Measurements from ENCODE around the gene ACE. TPM values are rescaled to one million over a fixed set of nuclear protein-coding genes. Genes with fewer than 3 reads are reported as not detected.

Gene ACE
- total RNA-seq, 1 experiment from 2014 or later, result 0.76 TPM

DNA sequence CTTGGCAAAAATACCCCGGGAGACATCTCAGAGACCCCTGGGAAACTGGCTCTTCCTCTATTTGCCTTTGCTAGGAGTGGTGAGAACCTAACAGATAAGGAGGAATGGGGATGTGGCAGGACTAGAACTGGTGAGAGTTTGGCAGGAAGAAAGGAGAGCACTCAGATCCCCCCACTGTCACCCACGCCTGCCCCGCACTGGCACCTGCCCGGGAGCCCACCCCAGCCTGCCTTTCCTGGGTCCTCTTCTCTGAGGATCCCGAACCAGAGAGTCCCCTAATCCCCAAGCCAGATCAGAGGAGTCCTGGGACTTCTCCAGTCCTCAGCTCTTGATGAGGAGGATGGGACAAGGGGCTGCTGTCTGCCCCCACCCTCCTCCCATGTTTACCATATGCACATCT, 50.0 kb downstream of the ACE start:
- no peak overlapping the region for H3K27ac ChIP-seq
- no peak overlapping the region for H2AFZ ChIP-seq
- no peak overlapping the region for H3K4me2 ChIP-seq
- TF ChIP-seq EZH2 (IDR thresholded peaks at IDR 0.05; ENCODE audit: low read depth), result no peak
- no peak for TF ChIP-seq CTCF (conservative IDR thresholded peaks at IDR 0.05)
- no peak overlapping the region for H3K4me3 ChIP-seq
- H4K20me1 ChIP-seq (ENCODE audit: insufficient read depth), result peaks cover 3% of the 10 kb centered on the region; the same call in 1 of the 2 replicates
- ChIA-PET CTCF (no interaction called here), POLR2A (ENCODE audit: unreplicated experiment) (no interaction called here)
- no peak for DNase-seq
- intact Hi-C loops (cut with micrococcal nuclease; ENCODE audit: unreplicated experiment), result no loop called here
- H3K27me3 ChIP-seq (ENCODE audit: insufficient read depth, low read depth), result peaks cover 58% of the 10 kb centered on the region
- H3K36me3 ChIP-seq (ENCODE audit: low read depth), result no peaks in the 10 kb centered on the region
- H3K4me1 ChIP-seq (replicated peaks; ENCODE audit: insufficient read depth), result no peaks in the 10 kb centered on the region
- no peaks in the 10 kb centered on the region for H3F3A ChIP-seq (ENCODE audit: insufficient read depth, low read depth)
- H3K9me2 ChIP-seq (ENCODE audit: insufficient read depth), result no peaks in the 10 kb centered on the region
- H3K9me3 ChIP-seq (ENCODE audit: insufficient read depth, low read depth), result no peaks in the 10 kb centered on the region
- no peaks in the 10 kb centered on the region for H3K79me2 ChIP-seq (ENCODE audit: low read depth)
- BruUV-seq (replicated peaks), result no TSS peak

DNA sequence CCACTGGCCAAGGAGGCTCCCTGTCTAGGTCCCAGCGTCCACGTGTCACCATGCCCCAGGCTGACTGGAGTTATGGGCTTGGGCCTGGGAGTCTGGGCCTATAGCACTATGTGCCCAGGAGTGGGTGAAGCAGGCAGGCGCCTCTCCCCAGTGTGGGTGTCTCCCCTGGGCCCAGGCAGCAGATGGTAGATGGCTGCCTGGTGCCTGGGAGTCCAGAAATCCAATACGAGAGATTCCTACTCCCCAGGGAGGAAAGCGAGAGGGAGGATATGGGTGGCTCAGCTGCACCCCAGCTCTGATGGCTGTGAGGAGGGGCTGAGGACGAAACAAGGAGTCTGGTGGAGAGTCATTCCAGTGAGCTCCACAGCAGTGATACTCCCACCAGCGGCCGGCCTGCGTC, 51.3 kb downstream of the ACE start:
- CTCF ChIA-PET, result no interaction called here
- Histone ChIP-seq H3K9me2 (ENCODE audit: insufficient read depth) (no peaks in the 10 kb centered on the region), H3K79me2 (ENCODE audit: low read depth) (no peaks in the 10 kb centered on the region), H3K27ac (no peak overlapping the region), H3K9me3 (ENCODE audit: insufficient read depth, low read depth) (no peaks in the 10 kb centered on the region), H4K20me1 (ENCODE audit: insufficient read depth) (peaks cover 3% of the 10 kb centered on the region; the same call in 1 of the 2 replicates), H3K4me3 (no peak overlapping the region), H3F3A (ENCODE audit: insufficient read depth, low read depth) (no peaks in the 10 kb centered on the region), H2AFZ (no peak overlapping the region), H3K4me1 (replicated peaks; ENCODE audit: insufficient read depth) (no peaks in the 10 kb centered on the region), H3K27me3 (ENCODE audit: insufficient read depth, low read depth) (peaks cover 58% of the 10 kb centered on the region), H3K36me3 (ENCODE audit: low read depth) (no peaks in the 10 kb centered on the region), H3K4me2 (no peak overlapping the region)
- intact Hi-C loops (cut with micrococcal nuclease; ENCODE audit: unreplicated experiment), result no loop called here
- POLR2A ChIA-PET (ENCODE audit: unreplicated experiment), result no interaction called here
- BruUV-seq (replicated peaks), result no TSS peak
- no peak for DNase-seq
- TF ChIP-seq EZH2 (IDR thresholded peaks at IDR 0.05; ENCODE audit: low read depth) (no peak), CTCF (conservative IDR thresholded peaks at IDR 0.05) (no peak)

- ChIA-PET CTCF (interaction anchor here (0.5 kb wide), 1 partner anchor 391 kb away, joined by 3 read pairs; no protein-coding TSS in a partner anchor), POLR2A (ENCODE audit: unreplicated experiment) (no interaction called here)
- Histone ChIP-seq H3K27ac (no peak overlapping the region), H4K20me1 (ENCODE audit: insufficient read depth) (0 out of 2 replicates have a peak, but pooled peaks cover 3% of the 10 kb centered on the region), H3K9me3 (ENCODE audit: insufficient read depth, low read depth) (no peaks in the 10 kb centered on the region), H3K4me1 (replicated peaks; ENCODE audit: insufficient read depth) (no peaks in the 10 kb centered on the region), H3K27me3 (ENCODE audit: insufficient read depth, low read depth) (peaks cover 42% of the 10 kb centered on the region), H3K36me3 (ENCODE audit: low read depth) (no peaks in the 10 kb centered on the region), H3K4me3 (no peak overlapping the region), H3K9me2 (ENCODE audit: insufficient read depth) (no peaks in the 10 kb centered on the region), H3K79me2 (ENCODE audit: low read depth) (no peaks in the 10 kb centered on the region), H3F3A (ENCODE audit: insufficient read depth, low read depth) (no peaks in the 10 kb centered on the region), H2AFZ (no peak overlapping the region), H3K4me2 (no peak overlapping the region)
- BruUV-seq (replicated peaks), result no TSS peak
- no peak for DNase-seq
- no peak for TF ChIP-seq EZH2 (IDR thresholded peaks at IDR 0.05; ENCODE audit: low read depth)
- intact Hi-C loops (cut with micrococcal nuclease; ENCODE audit: unreplicated experiment), result no loop called here
These were observed 53.1 kb downstream of the ACE start for GRCh38 chr17:63529711-63530556.
